K562 treated with DMSO at 1 percent for 4 hours (cell line): Measurements from ENCODE around the gene ZNF516. TPM values are rescaled to one million over a fixed set of nuclear protein-coding genes. Genes with fewer than 3 reads are reported as not detected.

Experiments used
- total RNA-seq: library from RNA; unstranded; fragments of 300-600 nt; gene quantifications from 2 replicates; pipeline ENCODE4 v1.2.3, GENCODE V29; 2022; ENCODE audit not compliant: insufficient read depth

The ZNF516 gene
- 0.73 TPM in 1 of 2 replicates, not detected in the other for total RNA-seq

GRCh38 chr18:76495006-76495370 lies at the start of gene ZNF516:
TSS of gene ZNF516 (minus strand) at chr18:76495242. CDS start at chr18:76443054, 52,188 bp downstream.

